Measurements from ENCODE around the gene ZNF605. TPM values are rescaled to one million over a fixed set of nuclear protein-coding genes. Genes with fewer than 3 reads are reported as not detected.
"Not testable (repeated sequence)": the region's sequence is repeated elsewhere in the genome, so short reads cannot be mapped to it uniquely, and the experiment has no call there.

ZNF605 gene
- polyA plus RNA-seq, 4 donors = 0.81 to 19.6 (median 2.8) TPM

GRCh38 chr12:132966676-132967415 lies 10.7 kb upstream of the ZNF605 start:
- Histone ChIP-seq H3K4me1 (ENCODE audit: control insufficient read depth in 3 of 3, insufficient read depth in 2 of 3, low read depth in 1 of 3, low read length in 2 of 3) (no peaks in the 10 kb centered on the region), H3K36me3 (ENCODE audit: control insufficient read depth in 3 of 3, insufficient read depth in 2 of 3, low read depth in 1 of 3, low read length in 3 of 3) (peaks cover 0 to 6% (median 0%) of the 10 kb centered on the region in 3 donors), H3K9me3 (ENCODE audit: control insufficient read depth in 2 of 2, insufficient read depth in 1 of 2, low read depth in 1 of 2, low read length in 1 of 2) (peaks cover 1 to 76% of the 10 kb centered on the region in 2 donors), H3K4me3 (ENCODE audit: low read depth in 1 of 3, low read length in 3 of 3) (no peak overlapping the region), H3K27ac (ENCODE audit: low read depth in 1 of 3, low read length in 2 of 3) (no peak overlapping the region), H3K27me3 (ENCODE audit: control insufficient read depth in 3 of 3, insufficient read depth in 3 of 3, low read length in 3 of 3) (no peaks in the 10 kb centered on the region)
- DNase-seq = no peak
- 91 to 95% (median 92%) methylated on average over 12 of the region's 12 CpGs for WGBS, 3 donors
- no peak for FAIRE-seq

- Histone ChIP-seq H3K4me1 (ENCODE audit: control insufficient read depth in 3 of 3, insufficient read depth in 2 of 3, low read depth in 1 of 3, low read length in 2 of 3) (no peaks in the 10 kb centered on the region), H3K36me3 (ENCODE audit: control insufficient read depth in 3 of 3, insufficient read depth in 2 of 3, low read depth in 1 of 3, low read length in 3 of 3) (peaks cover 0 to 6% (median 0%) of the 10 kb centered on the region in 3 donors), H3K27me3 (ENCODE audit: control insufficient read depth in 3 of 3, insufficient read depth in 3 of 3, low read length in 3 of 3) (no peaks in the 10 kb centered on the region), H3K9me3 (ENCODE audit: control insufficient read depth in 2 of 2, insufficient read depth in 1 of 2, low read depth in 1 of 2, low read length in 1 of 2) (peaks cover 1 to 76% of the 10 kb centered on the region in 2 donors), H3K27ac (ENCODE audit: low read depth in 1 of 3, low read length in 2 of 3) (no peak overlapping the region), H3K4me3 (ENCODE audit: low read depth in 1 of 3, low read length in 3 of 3) (no peak overlapping the region)
- 94 to 96% (median 95%) methylated on average over 12 of the region's 12 CpGs for WGBS, 3 donors
- no peak for FAIRE-seq
- no peak for DNase-seq
Observed at GRCh38 chr12:132965796-132966195, 9.7 kb upstream of the ZNF605 start.

GRCh38 chr12:132963947-132964346 lies 7.8 kb upstream of the ZNF605 start:
- H3K27ac ChIP-seq (ENCODE audit: low read depth in 1 of 3, low read length in 2 of 3); DNase-seq; H3K4me1 ChIP-seq (ENCODE audit: control insufficient read depth in 3 of 3, insufficient read depth in 2 of 3, low read depth in 1 of 3, low read length in 2 of 3); H3K4me3 ChIP-seq (ENCODE audit: low read depth in 1 of 3, low read length in 3 of 3); H3K27me3 ChIP-seq (ENCODE audit: control insufficient read depth in 3 of 3, insufficient read depth in 3 of 3, low read length in 3 of 3); H3K36me3 ChIP-seq (ENCODE audit: control insufficient read depth in 3 of 3, insufficient read depth in 2 of 3, low read depth in 1 of 3, low read length in 3 of 3); FAIRE-seq: not testable (repeated sequence)
- peaks cover 1 to 64% of the 10 kb centered on the region in 2 donors for H3K9me3 ChIP-seq (ENCODE audit: control insufficient read depth in 2 of 2, insufficient read depth in 1 of 2, low read depth in 1 of 2, low read length in 1 of 2)
- whole genome bisulfite sequencing, 3 donors = 59 to 84% (median 84%) methylated on average over 9 to 10 of the region's 10 CpGs

GRCh38 chr12:132961790-132962189 lies 5.7 kb upstream of the ZNF605 start:
- not testable (repeated sequence) for FAIRE-seq; H3K27ac ChIP-seq (ENCODE audit: low read depth in 1 of 3, low read length in 2 of 3); DNase-seq; H3K4me3 ChIP-seq (ENCODE audit: low read depth in 1 of 3, low read length in 3 of 3); H3K4me1 ChIP-seq (ENCODE audit: control insufficient read depth in 3 of 3, insufficient read depth in 2 of 3, low read depth in 1 of 3, low read length in 2 of 3); H3K27me3 ChIP-seq (ENCODE audit: control insufficient read depth in 3 of 3, insufficient read depth in 3 of 3, low read length in 3 of 3); H3K36me3 ChIP-seq (ENCODE audit: control insufficient read depth in 3 of 3, insufficient read depth in 2 of 3, low read depth in 1 of 3, low read length in 3 of 3)
- peaks cover 0 to 58% of the 10 kb centered on the region in 2 donors for H3K9me3 ChIP-seq (ENCODE audit: control insufficient read depth in 2 of 2, insufficient read depth in 1 of 2, low read depth in 1 of 2, low read length in 1 of 2)
- WGBS, 3 donors = 96 to 99% (median 97%) methylated on average over 12 to 14 of the region's 14 CpGs

GRCh38 chr12:132955094-132956010 lies 754 bp downstream of the ZNF605 start:
- Histone ChIP-seq H3K36me3 (ENCODE audit: control insufficient read depth in 3 of 3, insufficient read depth in 2 of 3, low read depth in 1 of 3, low read length in 3 of 3) (peaks cover 0 to 16% (median 0%) of the 10 kb centered on the region in 3 donors), H3K9me3 (ENCODE audit: control insufficient read depth in 2 of 2, insufficient read depth in 1 of 2, low read depth in 1 of 2, low read length in 1 of 2) (peaks cover 2 to 55% of the 10 kb centered on the region in 2 donors), H3K27ac (ENCODE audit: low read depth in 1 of 3, low read length in 2 of 3) (peak overlapping the region; percentile 18 to 80 (median 75)), H3K4me3 (ENCODE audit: low read depth in 1 of 3, low read length in 3 of 3) (peak overlapping the region; percentile 82 to 91 (median 90)), H3K27me3 (ENCODE audit: control insufficient read depth in 3 of 3, insufficient read depth in 3 of 3, low read length in 3 of 3) (no peaks in the 10 kb centered on the region), H3K4me1 (ENCODE audit: control insufficient read depth in 3 of 3, insufficient read depth in 2 of 3, low read depth in 1 of 3, low read length in 2 of 3) (peaks cover 0 to 4% (median 0%) of the 10 kb centered on the region in 3 donors)
- DNase-seq (peak; percentile 27 to 77), FAIRE-seq (no peak)
- WGBS, 3 donors = 20 to 33% (median 29%) methylated on average over 32 to 39 of the region's 39 CpGs

- peaks cover 2 to 63% of the 10 kb centered on the region in 2 donors for H3K9me3 ChIP-seq (ENCODE audit: control insufficient read depth in 2 of 2, insufficient read depth in 1 of 2, low read depth in 1 of 2, low read length in 1 of 2)
- H3K27me3 ChIP-seq (ENCODE audit: control insufficient read depth in 3 of 3, insufficient read depth in 3 of 3, low read length in 3 of 3) = no peaks in the 10 kb centered on the region
- peaks cover 0 to 23% (median 0%) of the 10 kb centered on the region in 3 donors for H3K36me3 ChIP-seq (ENCODE audit: control insufficient read depth in 3 of 3, insufficient read depth in 2 of 3, low read depth in 1 of 3, low read length in 3 of 3)
- peak overlapping the region in 1 of 3 donors; percentile 75 for H3K27ac ChIP-seq (ENCODE audit: low read depth in 1 of 3, low read length in 2 of 3)
- DNase-seq (no peak), FAIRE-seq (no peak)
- H3K4me1 ChIP-seq (ENCODE audit: control insufficient read depth in 3 of 3, insufficient read depth in 2 of 3, low read depth in 1 of 3, low read length in 2 of 3) = peaks cover 0 to 4% (median 0%) of the 10 kb centered on the region in 3 donors
- 87 to 97% (median 95%) methylated on average over 14 of the region's 14 CpGs for WGBS, 3 donors
- H3K4me3 ChIP-seq (ENCODE audit: low read depth in 1 of 3, low read length in 3 of 3) = peak overlapping the region in 1 of 3 donors; percentile 82
Observed at GRCh38 chr12:132954471-132955048, 1.5 kb downstream of the ZNF605 start.

- FAIRE-seq (no peak), DNase-seq (no peak)
- H3K9me3 ChIP-seq (ENCODE audit: control insufficient read depth in 2 of 2, insufficient read depth in 1 of 2, low read depth in 1 of 2, low read length in 1 of 2) = peaks cover 2 to 68% of the 10 kb centered on the region in 2 donors
- 97 to 98% (median 97%) methylated on average over 7 of the region's 7 CpGs for WGBS, 3 donors
- no peak overlapping the region for H3K27ac ChIP-seq (ENCODE audit: low read depth in 1 of 3, low read length in 2 of 3)
- peaks cover 0 to 30% (median 0%) of the 10 kb centered on the region in 3 donors for H3K36me3 ChIP-seq (ENCODE audit: control insufficient read depth in 3 of 3, insufficient read depth in 2 of 3, low read depth in 1 of 3, low read length in 3 of 3)
- no peaks in the 10 kb centered on the region for H3K27me3 ChIP-seq (ENCODE audit: control insufficient read depth in 3 of 3, insufficient read depth in 3 of 3, low read length in 3 of 3)
- peaks cover 0 to 4% (median 0%) of the 10 kb centered on the region in 3 donors for H3K4me1 ChIP-seq (ENCODE audit: control insufficient read depth in 3 of 3, insufficient read depth in 2 of 3, low read depth in 1 of 3, low read length in 2 of 3)
- H3K4me3 ChIP-seq (ENCODE audit: low read depth in 1 of 3, low read length in 3 of 3) = no peak overlapping the region
Observed at GRCh38 chr12:132953771-132954170, 2.3 kb downstream of the ZNF605 start.

GRCh38 chr12:132953163-132953425 lies 3.0 kb downstream of the ZNF605 start:
- FAIRE-seq (no peak), DNase-seq (no peak)
- no peak overlapping the region for H3K27ac ChIP-seq (ENCODE audit: low read depth in 1 of 3, low read length in 2 of 3)
- H3K27me3 ChIP-seq (ENCODE audit: control insufficient read depth in 3 of 3, insufficient read depth in 3 of 3, low read length in 3 of 3) = no peaks in the 10 kb centered on the region
- peaks cover 0 to 4% (median 0%) of the 10 kb centered on the region in 3 donors for H3K4me1 ChIP-seq (ENCODE audit: control insufficient read depth in 3 of 3, insufficient read depth in 2 of 3, low read depth in 1 of 3, low read length in 2 of 3)
- H3K4me3 ChIP-seq (ENCODE audit: low read depth in 1 of 3, low read length in 3 of 3) = no peak overlapping the region
- WGBS, 3 donors = 97 to 100% (median 100%) methylated on average over 2 of the region's 2 CpGs
- H3K9me3 ChIP-seq (ENCODE audit: control insufficient read depth in 2 of 2, insufficient read depth in 1 of 2, low read depth in 1 of 2, low read length in 1 of 2) = peaks cover 4 to 69% of the 10 kb centered on the region in 2 donors
- H3K36me3 ChIP-seq (ENCODE audit: control insufficient read depth in 3 of 3, insufficient read depth in 2 of 3, low read depth in 1 of 3, low read length in 3 of 3) = peaks cover 4 to 37% (median 6%) of the 10 kb centered on the region in 3 donors

Measured in small intestine (tissue), 7 donors.